Mononuclear cell (primary cell): ENCODE measurements around the gene PRKD3. TPM values are rescaled to one million over a fixed set of nuclear protein-coding genes. Genes with fewer than 3 reads are reported as not detected.

ENCODE experiments used
- H3K27me3 ChIP-seq: 2 replicates; pipeline ENCODE4 v1.6.0; 2011; ENCODE audit warnings: low read length, control low read depth; ENCODE audit not compliant: insufficient read depth
- H3K4me1 ChIP-seq: 2 replicates; pipeline ENCODE4 v1.5.1; 2011; ENCODE audit warnings: mild to moderate bottlenecking, low read length, control low read depth; ENCODE audit not compliant: insufficient read depth
- H3K4me3 ChIP-seq: 2 replicates; pipeline ENCODE4 v1.5.1; 2011; ENCODE audit warnings: mild to moderate bottlenecking, low read length, moderate library complexity
- H3K9me3 ChIP-seq: 2 replicates; pipeline ENCODE4 v1.5.1; 2011; ENCODE audit warnings: low read depth, mild to moderate bottlenecking, control low read depth, low read length
- total RNA-seq: library from RNA; depleted of rRNA; stranded (reverse); fragments of >200 nt; gene quantifications from one replicate; pipeline ENCODE4 v1.2.3, GENCODE V29; 2012

Gene PRKD3
- 67.9 TPM for total RNA-seq

GRCh38 chr2:37324786-37325624 lies at the start of gene PRKD3:
TSS of gene PRKD3 (minus strand) at chr2:37324833. CDS start at chr2:37316524, 8,309 bp downstream.
- peaks cover 33% of the 10 kb centered on the region for H3K4me1 ChIP-seq
- peak within 1 kb of the TSS; percentile 68 for H3K4me3 ChIP-seq
- H3K27me3 ChIP-seq: no peaks in the 10 kb centered on the region
- no peaks in the 10 kb centered on the region for H3K9me3 ChIP-seq

- peaks cover 9% of the 10 kb centered on the region for H3K27me3 ChIP-seq
- H3K4me1 ChIP-seq: peaks cover 18% of the 10 kb centered on the region
- no peak overlapping the region for H3K4me3 ChIP-seq
- H3K9me3 ChIP-seq: no peaks in the 10 kb centered on the region
These were observed 47.4 kb upstream of the PRKD3 start for GRCh38 chr2:37372000-37372399.

- peaks cover 9% of the 10 kb centered on the region for H3K27me3 ChIP-seq
- no peak overlapping the region for H3K4me3 ChIP-seq
- no peaks in the 10 kb centered on the region for H3K9me3 ChIP-seq
- H3K4me1 ChIP-seq: peaks cover 18% of the 10 kb centered on the region
These were observed 46.0 kb upstream of the PRKD3 start for GRCh38 chr2:37370666-37371065.

GRCh38 chr2:37367984-37368383 lies 43.4 kb upstream of the PRKD3 start:
- no peak overlapping the region for H3K4me3 ChIP-seq
- H3K9me3 ChIP-seq: no peaks in the 10 kb centered on the region
- peaks cover 20% of the 10 kb centered on the region for H3K4me1 ChIP-seq
- no peaks in the 10 kb centered on the region for H3K27me3 ChIP-seq

- Histone ChIP-seq H3K4me3 (no peak overlapping the region), H3K4me1 (peaks cover 20% of the 10 kb centered on the region), H3K27me3 (no peaks in the 10 kb centered on the region), H3K9me3 (no peaks in the 10 kb centered on the region)
These were observed 42.7 kb upstream of the PRKD3 start for GRCh38 chr2:37367310-37367709.

GRCh38 chr2:37366773-37367172 lies 42.1 kb upstream of the PRKD3 start:
- Histone ChIP-seq H3K4me3 (no peak overlapping the region), H3K9me3 (no peaks in the 10 kb centered on the region), H3K27me3 (no peaks in the 10 kb centered on the region), H3K4me1 (peaks cover 20% of the 10 kb centered on the region)

GRCh38 chr2:37365669-37366068 lies 41.0 kb upstream of the PRKD3 start:
- H3K27me3 ChIP-seq: no peaks in the 10 kb centered on the region
- H3K4me3 ChIP-seq: no peak overlapping the region
- H3K4me1 ChIP-seq: peaks cover 20% of the 10 kb centered on the region
- H3K9me3 ChIP-seq: no peaks in the 10 kb centered on the region

GRCh38 chr2:37364351-37364750 lies 39.7 kb upstream of the PRKD3 start:
- peaks cover 20% of the 10 kb centered on the region for H3K4me1 ChIP-seq

GRCh38 chr2:37361994-37362698 lies 37.5 kb upstream of the PRKD3 start:
- Histone ChIP-seq H3K4me1 (peaks cover 15% of the 10 kb centered on the region), H3K4me3 (no peak overlapping the region), H3K9me3 (no peaks in the 10 kb centered on the region), H3K27me3 (peaks cover 11% of the 10 kb centered on the region)

More at GRCh38 chr2:37364351-37364750, 39.7 kb upstream of the PRKD3 start:
- no peaks in the 10 kb centered on the region for H3K27me3 ChIP-seq
- no peak overlapping the region for H3K4me3 ChIP-seq
- no peaks in the 10 kb centered on the region for H3K9me3 ChIP-seq

- peaks cover 8% of the 10 kb centered on the region for H3K4me1 ChIP-seq
- H3K4me3 ChIP-seq: no peak overlapping the region
- peaks cover 11% of the 10 kb centered on the region for H3K27me3 ChIP-seq
These were observed 36.7 kb upstream of the PRKD3 start for GRCh38 chr2:37361216-37361815.

GRCh38 chr2:37358466-37358865 lies 33.8 kb upstream of the PRKD3 start:
- H3K4me3 ChIP-seq: no peak overlapping the region
- no peaks in the 10 kb centered on the region for H3K4me1 ChIP-seq
- H3K9me3 ChIP-seq: no peaks in the 10 kb centered on the region
- H3K27me3 ChIP-seq: peaks cover 11% of the 10 kb centered on the region

More at GRCh38 chr2:37361216-37361815, 36.7 kb upstream of the PRKD3 start:
- H3K9me3 ChIP-seq: no peaks in the 10 kb centered on the region

GRCh38 chr2:37357530-37357929 lies 32.9 kb upstream of the PRKD3 start:
- no peak overlapping the region for H3K4me3 ChIP-seq
- no peaks in the 10 kb centered on the region for H3K4me1 ChIP-seq
- H3K27me3 ChIP-seq: peaks cover 14% of the 10 kb centered on the region
- no peaks in the 10 kb centered on the region for H3K9me3 ChIP-seq

- peaks cover 14% of the 10 kb centered on the region for H3K27me3 ChIP-seq
- no peak overlapping the region for H3K4me3 ChIP-seq
- no peaks in the 10 kb centered on the region for H3K4me1 ChIP-seq
- no peaks in the 10 kb centered on the region for H3K9me3 ChIP-seq
These were observed 32.4 kb upstream of the PRKD3 start for GRCh38 chr2:37357069-37357468.

- Histone ChIP-seq H3K4me3 (no peak overlapping the region), H3K27me3 (peaks cover 14% of the 10 kb centered on the region), H3K4me1 (no peaks in the 10 kb centered on the region), H3K9me3 (no peaks in the 10 kb centered on the region)
These were observed 31.7 kb upstream of the PRKD3 start for GRCh38 chr2:37356299-37356698.

GRCh38 chr2:37355735-37356134 lies 31.1 kb upstream of the PRKD3 start:
- H3K27me3 ChIP-seq: peaks cover 14% of the 10 kb centered on the region
- peaks cover 5% of the 10 kb centered on the region for H3K4me1 ChIP-seq
- H3K4me3 ChIP-seq: no peak overlapping the region
- H3K9me3 ChIP-seq: no peaks in the 10 kb centered on the region
